GOT3 (cell line): ENCODE measurements around the gene DUS2.
"Not testable (repeated sequence)": the region's sequence is repeated elsewhere in the genome, so short reads cannot be mapped to it uniquely, and the experiment has no call there.

Experiments used
- DNase-seq: peaks from one replicate; lab custom pipeline; 2025; ENCODE audit warnings: mixed read lengths; lab: John Stamatoyannopoulos, UW

Gene DUS2

DNA sequence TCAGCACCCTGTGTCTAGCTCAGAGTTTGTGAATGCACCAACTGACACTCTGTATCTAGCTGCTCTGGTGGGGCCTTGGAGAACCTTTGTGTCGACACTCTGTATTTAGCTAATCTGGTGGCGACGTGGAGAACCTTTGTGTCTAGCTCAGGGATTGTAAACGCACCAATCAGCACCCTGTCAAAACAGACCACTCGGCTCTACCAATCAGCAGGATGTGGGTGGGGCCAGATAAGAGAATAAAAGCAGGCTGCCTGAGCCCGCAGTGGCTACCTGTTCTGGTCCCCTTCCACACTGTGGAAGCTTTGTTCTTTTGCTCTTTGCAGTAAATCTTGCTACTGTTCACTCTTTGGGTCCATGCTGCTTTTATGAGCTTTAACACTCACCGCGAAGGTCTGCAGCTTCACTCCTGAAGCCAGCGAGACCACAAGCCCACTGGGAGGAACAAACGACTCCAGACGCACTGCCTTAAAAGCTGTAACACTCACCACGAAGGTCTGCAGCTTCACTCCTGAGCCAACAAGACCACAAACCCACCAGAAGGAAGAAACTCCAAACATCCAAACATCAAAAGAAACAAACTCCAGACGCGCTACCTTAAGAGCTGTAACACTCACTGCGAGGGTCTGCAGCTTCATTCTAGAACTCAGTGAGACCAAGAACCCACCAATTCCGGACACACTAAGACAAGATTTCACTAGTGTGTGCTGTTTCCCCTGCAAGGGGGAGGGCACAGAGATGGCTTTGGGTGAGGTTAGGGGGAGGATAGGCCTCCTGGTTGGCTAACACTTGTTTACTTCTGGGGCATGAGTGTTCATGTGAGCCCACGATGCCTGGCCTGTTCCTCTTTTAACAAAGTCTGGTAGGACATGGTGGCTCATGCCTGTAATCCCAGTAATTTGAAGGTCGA, 24.1 kb upstream of the DUS2 start, which contains the start of gene DPEP2:
Gene DPEP2, minus strand, starts transcription at position 706 of the 910 bp plus-strand sequence. CDS start 6,272 bp downstream, outside the sequence.
- not testable (repeated sequence) for DNase-seq

DNA sequence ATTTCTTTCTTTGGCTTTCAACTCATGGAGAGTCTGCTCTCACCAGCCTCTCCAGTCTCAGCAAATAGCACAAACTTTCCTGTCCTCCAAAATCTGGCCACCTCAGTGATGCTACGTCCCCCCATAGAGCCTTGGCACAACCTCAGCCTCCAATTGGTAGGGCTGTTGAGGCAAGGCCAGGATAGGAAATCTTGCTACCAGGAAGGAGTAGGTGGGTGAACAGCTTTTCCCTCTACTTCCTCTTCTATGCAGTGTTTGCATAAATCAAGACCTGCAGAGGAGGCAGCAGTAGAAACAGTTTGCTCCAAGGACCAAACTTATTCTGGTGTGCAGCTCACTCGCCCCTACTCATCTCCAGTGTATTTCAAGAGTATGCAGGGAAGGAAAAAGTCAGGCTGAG, 23.1 kb upstream of the DUS2 start:
- no peak for DNase-seq

DNA sequence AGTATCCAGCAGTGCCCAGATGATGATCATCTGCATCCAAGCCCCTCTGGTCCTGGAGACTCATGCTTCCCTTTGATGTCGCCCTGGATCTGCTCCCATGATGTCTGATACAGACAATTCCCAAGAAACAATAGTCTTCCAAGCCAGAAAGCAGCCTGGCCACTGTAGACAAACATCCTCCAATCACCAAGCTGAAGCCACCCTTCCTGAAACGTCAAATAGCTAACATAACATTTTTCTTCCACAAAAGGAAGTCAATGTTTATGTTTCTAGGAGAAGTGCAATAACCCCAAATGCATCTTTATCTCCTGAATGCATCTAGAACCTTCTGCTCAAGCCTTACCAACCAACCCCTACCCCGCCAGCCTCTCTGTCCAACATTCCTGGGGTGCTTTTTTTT, 22.6 kb upstream of the DUS2 start:
- no peak for DNase-seq

DNA sequence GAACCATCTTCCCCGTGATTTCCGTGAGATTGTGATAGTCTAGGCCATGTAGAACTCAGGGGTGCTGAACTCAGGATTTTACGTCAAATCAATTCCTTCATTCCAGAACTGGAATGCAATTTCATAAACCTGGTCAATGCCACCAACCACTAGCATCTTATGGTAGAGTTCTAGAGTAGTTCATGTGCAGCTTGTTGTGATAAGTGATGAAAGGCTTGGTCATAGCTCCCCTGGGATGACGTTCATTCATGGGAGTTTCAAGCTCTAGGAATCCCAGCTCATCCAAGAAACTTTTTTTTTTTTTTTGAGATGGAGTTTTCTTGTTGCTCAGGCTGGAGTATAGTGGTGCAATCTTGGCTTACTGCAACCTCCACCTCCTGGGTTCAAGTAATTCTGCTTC, 20.1 kb upstream of the DUS2 start:
- no peak for DNase-seq

DNA sequence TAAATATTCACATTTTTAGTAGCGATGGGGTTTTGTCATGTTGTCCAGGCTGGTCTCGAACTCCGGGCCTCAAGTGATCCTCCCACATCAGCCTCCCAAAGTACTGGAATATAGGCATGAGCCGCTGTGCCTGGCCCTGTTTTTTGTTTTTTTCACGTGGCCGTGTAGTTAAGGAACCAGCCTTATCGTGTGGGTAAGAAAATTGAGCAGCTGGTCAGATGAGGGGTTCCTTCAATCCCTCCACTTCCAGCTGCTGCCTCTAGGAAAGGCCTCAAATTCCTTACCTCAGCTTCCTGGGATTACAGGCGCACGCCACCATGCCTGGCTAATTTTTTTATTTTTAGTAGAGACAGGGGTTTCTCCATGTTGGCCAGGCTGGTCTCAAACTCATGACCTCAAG, 17.9 kb upstream of the DUS2 start:
- DNase-seq: no peak

DNA sequence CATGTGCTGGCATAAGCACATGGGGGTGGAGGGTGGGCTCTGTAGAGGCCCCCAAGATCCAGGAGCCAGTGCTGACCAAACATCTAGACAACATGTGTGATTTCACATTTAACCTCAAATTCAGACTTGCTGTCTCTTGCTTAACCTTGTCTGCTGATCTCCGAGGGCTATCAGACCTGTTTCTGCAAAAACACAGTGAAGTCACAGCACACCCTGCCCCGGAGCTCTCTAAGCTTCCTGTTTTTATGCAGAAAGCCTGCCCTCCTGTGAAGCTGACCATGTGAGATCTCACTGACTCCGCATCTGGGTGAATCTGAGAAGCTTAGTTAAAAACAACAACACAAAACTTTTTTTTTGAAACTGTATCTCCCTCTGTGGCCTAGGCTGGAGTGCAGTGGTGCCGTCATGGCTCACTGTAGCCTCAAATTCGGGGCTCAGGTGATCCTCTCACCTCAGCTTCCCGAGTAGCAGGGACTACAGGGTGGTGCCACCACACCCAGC, 17.2 kb upstream of the DUS2 start:
- no peak for DNase-seq

DNA sequence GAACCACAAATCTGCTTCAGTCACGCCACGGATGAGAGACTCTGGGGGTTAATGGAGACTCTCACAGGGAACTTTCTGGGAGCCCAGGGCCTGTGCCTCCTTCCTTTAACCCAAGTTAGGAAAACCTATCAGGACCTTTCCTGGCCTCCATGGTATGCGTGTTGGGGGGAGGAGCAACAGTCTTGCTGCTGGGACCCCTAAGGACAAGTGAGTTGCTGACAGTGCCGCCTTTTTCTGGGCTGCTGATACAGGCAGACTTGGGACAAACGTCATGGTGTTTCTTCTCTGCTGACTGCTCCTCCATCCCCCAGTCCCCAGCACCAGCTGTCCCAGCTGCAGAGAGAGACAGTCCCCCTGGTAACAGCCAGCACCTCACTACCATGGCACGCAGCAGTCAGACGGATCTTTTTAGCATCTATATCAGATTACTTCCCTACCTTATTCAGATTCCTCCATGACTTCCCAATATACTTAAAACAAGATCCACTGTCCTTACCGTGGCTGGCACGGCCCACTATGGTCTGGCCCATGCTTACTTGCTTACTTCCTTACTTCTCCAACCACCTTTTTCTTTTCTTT, 13.8 kb upstream of the DUS2 start:
- DNase-seq: no peak

DNA sequence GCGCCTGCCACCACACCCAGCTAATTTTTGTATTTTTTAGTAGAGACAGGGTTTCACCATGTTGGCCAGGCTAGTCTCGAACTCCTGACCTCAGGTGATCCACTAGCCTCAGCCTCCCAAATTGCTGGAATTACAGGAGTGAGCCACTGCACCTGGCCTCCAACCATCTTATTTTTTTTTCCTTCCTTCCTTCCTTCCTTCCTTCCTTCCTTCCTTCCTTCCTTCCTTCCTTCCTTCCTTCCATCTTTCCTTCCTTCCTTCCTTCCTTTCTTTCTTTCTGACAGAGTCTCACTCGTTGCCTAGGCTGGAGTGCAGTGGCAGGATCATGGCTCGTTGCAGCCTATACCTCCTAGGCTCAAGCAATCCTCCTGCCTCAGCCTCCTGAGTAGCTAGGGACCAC, 13.2 kb upstream of the DUS2 start:
- not testable (repeated sequence) for DNase-seq

DNA sequence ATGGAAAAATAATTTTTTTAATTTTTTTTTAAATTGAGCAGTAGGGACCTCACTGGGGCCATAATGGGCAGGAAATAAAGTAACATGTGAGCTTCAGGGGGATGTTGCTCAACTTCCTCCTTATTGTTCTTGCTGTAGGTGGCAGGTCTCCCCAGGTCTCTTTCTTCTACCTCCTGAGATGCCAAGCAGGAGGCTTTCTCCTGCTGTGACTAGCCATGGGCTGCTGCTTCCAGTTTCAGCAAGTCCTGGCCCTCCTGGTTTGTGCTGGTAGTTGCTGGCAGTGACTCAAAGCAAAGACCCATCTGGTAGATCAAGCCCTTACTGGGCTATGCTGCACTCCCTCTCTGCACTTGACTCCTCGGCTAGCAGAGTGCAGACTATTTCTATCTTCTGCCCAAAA, 9.6 kb upstream of the DUS2 start:
- DNase-seq: no peak

DNA sequence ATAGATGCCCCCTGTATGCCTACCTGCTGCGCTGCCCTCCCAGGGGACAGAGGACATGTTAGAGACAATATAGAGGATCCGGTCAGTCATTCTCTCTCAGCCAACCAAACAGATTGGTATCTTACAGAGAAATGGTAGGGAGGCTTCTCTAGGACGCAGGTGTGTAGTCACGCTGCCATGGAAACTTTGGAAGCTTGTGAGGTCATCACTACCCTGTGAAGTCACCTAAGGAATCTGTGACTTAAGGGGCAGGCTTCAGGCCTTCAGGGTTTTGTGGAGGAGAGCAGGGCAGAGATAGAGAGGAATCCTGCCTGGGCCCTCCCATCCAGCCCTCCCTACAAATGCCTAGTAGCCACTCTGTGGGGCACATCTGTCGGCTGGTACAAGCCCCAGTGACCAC, 7.4 kb upstream of the DUS2 start, which contains the start of gene DPEP2NB:
Gene DPEP2NB, minus strand, starts transcription at position 231 of the 400 bp plus-strand sequence. Its CDS starts 141 bp downstream, at position 90.
- no peak for DNase-seq

DNA sequence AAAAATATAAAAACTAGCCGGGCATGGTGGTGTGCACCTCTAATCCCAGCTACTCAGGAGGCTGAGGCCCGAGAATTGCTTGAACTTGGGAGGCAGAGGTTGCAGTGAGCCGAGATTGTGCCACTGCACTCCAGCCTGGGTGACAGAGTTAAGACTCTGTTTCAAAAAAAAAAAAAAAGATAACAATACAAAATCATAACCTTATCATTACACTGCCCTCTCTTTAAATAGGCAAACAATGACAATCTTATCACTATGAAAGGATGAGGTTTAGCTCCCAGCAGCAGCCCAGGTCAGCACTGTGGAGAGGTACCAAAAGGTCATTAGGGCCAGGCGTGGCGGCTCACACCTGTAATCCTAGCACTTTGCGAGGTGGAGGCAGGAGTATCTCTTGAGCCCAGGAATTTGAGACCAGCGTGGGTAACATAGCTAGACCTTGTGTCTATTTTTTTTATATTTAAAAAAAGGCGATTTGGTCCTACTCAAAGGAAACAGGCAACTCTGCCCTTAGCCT, 3.9 kb upstream of the DUS2 start:
- DNase-seq: no peak

DNA sequence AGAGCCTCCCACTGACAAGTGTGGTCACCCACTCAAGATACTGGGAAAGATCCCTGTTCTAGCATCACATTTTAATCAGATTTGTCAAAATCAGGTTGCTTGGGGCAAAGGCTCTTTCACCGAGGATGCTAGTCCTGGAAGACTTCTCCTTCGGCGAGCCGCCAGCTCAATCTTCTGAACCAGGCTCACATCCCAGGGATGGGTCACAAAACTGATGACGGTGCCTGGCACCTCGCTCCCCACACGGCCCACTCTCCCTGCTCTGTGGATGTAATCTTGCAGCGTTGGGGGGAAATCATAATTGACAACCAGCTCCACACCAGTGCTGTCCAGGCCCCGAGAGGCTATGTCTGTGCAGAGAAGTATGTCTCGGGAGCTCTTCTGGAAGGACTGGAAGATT, 1.6 kb upstream of the DUS2 start:
- no peak for DNase-seq

DNA sequence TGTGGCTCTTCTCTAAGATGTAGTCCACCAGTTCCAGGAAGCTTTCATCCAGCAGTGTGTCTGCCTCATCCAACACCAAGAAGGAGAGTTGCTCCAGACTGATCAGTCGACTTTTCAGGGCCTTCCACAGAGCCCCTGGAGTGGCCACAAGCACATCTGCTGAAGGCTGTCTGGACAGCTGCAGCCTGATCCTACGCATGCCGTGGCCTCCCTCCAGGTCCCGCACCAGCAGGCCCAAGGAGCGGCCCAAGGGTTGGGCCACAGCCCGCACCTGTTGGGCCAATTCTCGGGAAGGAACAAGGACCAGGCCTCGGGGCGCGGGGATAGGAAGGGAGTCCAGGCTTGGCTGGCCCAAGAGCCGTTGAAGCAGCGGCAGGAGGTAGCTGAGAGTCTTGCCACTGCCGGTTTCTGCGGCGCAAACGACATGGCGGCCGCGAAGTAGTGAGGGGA, 781 bp upstream of the DUS2 start:
- DNase-seq: no peak

DNA sequence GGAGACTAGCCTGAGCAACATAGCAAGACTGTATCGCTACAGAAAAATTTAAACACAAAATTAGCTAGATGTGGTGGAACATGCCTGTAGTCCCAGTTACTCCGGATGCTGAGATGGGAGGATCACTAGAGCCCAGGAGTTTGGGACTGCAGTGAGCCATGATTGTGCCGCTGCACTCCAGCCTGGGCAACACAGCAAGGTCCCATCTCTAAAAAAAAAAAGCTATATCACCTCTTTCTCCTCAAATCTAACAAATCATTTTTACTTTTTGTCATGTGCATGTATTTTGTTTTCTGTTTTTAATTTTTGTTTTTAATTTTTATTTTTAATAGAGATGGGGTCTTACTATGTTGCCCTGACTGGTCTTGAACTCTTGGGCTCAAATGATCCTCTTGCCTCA, 5.9 kb downstream of the DUS2 start:
- DNase-seq: no peak

DNA sequence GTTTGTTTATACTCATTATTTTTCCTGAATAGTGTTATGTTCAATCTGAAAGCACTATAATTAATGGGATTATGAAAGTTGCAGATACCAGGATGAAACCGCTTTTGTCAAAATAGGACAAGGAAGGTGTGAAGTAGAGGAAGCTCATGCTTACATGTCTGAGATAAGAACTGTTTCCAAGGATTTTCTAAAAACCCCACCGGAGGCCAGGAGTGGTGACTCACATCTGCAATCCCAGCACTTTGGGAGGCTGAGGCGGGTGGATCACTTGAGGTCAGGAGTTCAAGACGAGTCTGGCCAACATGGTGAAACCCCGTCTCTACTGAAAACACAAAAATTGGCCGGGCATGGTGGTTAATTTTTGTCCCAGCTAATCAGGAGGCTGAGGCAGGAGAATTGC, 7.0 kb downstream of the DUS2 start:
- DNase-seq: not testable (repeated sequence)

DNA sequence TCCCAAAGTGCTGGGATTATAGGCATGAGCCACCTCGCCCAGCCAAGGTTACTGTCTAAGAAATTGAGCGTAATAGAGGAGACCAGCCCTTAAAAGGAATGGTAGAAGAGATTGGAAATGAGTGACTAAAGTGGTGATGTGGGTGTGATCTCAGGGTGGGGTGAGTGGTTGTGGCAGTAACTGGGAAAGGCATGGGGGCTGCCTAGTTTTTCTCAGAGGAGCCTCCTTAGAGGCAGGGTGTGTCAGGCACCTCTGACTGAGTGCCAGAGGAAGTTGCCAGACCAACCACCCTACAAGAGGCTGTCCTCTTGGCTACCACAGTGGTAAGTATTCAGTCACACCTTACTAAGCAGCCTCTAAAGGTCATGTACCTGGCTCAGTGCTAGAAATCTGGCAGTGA, 8.9 kb downstream of the DUS2 start:
- no peak for DNase-seq

DNA sequence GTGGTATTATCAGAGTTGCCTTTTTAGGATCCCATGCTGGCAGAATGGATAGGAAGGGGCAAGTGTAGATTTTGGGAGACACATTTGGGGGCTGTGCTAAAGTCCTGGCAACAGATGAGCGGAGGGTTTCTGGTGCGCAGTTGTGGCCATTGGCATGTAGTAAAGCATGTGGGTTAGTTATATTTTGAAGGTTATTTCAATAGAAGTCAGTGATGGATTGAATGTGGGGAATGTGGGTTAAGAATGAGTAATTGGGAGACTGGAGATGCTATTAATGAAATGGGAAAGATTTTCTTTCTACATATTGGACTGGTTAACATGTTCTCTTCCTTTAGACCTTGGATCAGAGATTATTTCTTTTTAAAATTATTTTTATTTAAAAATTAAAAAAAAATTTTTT, 10.0 kb downstream of the DUS2 start:
- no peak for DNase-seq

DNA sequence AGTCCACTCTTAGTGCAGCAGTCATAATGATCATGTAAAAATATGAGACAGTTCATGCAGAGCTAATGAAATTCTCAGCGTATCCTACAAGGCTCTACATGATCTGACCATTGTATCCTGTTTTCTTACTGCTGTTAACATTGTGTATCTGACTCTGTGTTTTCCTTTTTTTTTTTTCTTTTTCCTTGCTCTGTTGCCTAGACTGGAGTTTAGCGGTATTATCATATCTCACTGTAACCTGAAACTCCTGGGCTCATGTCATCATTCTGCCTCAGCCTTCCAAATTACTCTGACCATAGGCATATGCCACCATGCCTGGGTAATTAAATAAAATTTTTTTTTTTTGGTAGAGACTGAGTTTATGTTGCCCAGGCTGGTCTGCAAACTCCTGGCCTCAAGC, 12.1 kb downstream of the DUS2 start:
- no peak for DNase-seq

DNA sequence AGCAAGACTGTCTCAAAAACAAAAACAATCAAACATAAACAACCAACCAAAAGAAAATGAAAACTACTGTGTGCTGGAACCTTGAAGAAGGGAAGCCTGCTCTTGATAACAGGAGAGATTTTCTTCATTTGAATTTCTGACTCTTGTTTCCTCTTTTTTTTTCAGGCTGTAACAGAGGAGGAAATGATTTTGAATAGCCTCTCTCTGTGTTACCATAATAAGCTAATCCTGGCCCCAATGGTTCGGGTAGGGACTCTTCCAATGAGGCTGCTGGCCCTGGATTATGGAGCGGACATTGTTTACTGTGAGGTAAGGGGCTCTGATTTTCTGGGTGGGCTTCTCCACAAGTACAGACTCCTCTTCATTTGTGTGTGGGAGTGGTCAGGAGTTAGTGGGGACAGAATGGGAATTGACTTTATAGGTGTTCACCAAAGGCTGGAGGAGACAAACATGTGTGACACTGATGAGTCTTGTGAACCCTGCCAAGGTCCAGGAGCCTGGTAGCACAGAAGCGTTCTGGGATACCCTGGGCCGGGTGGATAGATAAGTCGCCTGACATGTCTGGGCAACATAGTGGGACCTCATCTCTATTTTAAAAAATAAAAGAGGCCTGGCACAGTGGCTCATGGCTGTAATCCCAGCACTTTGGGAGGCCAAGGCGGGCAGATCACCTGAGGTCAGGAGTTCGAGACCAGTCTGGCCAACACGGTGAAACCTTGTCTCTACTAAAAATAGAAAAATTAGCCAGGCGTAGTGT, 14.9 kb downstream of the DUS2 start:
- no peak for DNase-seq

DNA sequence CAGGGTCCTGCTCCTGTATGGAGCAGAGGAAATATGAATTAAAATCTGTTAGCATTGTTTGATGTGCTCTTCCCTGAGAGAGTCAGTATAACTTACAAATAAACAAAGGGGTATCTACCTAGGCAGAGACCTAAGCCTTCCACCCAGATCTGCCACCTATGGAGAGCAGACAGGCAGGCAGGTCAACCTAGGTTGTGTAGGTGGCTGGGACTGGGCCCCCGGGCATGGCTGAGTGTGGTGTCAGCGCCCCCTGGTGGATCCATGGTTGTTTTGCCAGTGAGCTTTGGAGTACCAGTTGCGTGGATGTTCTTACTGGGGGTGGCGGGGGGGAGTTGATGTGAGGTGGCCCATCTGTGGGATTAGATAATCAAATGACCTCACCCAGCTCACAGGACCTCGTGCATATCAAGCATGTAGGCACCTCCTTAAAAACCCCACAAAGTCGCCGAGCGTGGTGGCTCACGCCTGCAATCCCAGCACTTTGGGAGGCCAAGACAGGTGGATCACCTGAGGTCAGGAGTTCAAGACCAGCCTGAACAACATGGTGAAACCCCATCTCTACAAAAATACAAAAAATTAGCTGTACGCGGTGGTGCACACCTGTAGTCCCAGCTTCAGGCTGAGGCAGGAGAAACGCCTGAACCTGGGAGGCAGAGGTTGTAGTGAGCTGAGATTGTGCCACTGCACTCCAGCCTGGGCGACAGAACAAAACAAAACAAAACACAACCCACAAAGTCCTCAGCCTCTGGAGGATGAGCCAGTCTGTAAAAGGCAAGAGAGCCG, 17.6 kb downstream of the DUS2 start:
- no peak for DNase-seq

DNA sequence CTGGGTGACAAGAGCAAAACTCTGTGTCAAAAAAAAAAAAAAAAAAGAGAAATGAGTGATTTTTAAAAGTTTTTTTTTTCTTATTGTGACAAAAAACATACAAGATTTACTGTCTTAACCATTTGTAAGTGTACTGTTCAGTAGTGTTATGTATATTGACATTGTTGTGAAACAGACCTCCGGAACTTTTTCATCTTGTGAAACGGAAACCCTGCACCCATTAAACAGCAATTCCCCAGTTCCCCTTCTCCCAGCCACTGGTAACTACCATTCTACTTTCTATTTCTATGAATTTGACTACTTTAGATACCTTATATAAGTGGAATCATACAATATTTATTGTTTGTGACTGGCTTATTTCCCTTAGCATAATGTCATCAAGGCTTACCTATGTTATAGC, 18.7 kb downstream of the DUS2 start:
- no peak for DNase-seq
